ENCODE results near the gene FXYD7.

Gene FXYD7

GRCh38 chr19:35202722-35203688 is 60.0 kb downstream of the FXYD7 start:
- Histone ChIP-seq H3K9me3 (no peaks in the 10 kb centered on the region), H3K36me3 (no peaks in the 10 kb centered on the region), H3K27ac (no peak overlapping the region), H3K4me1 (ENCODE audit: control insufficient read depth in 1 of 2, insufficient read depth in 1 of 2, low read depth in 1 of 2, low read length in 1 of 2) (peaks cover 4 to 9% of the 10 kb centered on the region in 2 experiments), H3K27me3 (peaks cover 21% of the 10 kb centered on the region), H3K4me3 (ENCODE audit: low read depth in 1 of 2, low read length in 1 of 2) (no peak overlapping the region)
- no peak for TF ChIP-seq CTCF (IDR thresholded peaks at IDR 0.05)
